K562 (cell line): ENCODE data around the gene YTHDC2.

ENCODE experiments used
- CEBPG ChIP-seq, 3 experiments: fragments of 200-800 bp in 1 of 3; sonication (Bioruptor generic) in 1 of 3; sonication (generic) in 1 of 3; formaldehyde crosslinking in 1 of 3; IDR thresholded peaks in 2 of 3; conservative IDR thresholded peaks in 1 of 3; 2 replicates each; pipeline versions ENCODE4 v1.6.1 to v1.8.0; 2016 to 2022; ENCODE audit warnings: missing compliant biosample characterization in 2 of 3, missing genetic modification characterization in 2 of 3, mild to moderate bottlenecking in 1 of 3, missing genetic modification reagents in 1 of 3
- GABPA ChIP-seq: fragments of 200-800 bp; sonication (Bioruptor generic); conservative IDR thresholded peaks from 2 replicates; pipeline ENCODE4 v1.6.1; 2016; ENCODE audit warnings: low read depth, missing genetic modification characterization, missing compliant biosample characterization
- GABPB1 ChIP-seq: sonication (generic); formaldehyde crosslinking; IDR thresholded peaks from 2 replicates; pipeline ENCODE4 v1.8.0; 2022; ENCODE audit warnings: mild to moderate bottlenecking, missing genetic modification reagents
- GATA2 ChIP-seq: sonication (generic); formaldehyde crosslinking; IDR thresholded peaks from 2 replicates; pipeline ENCODE4 v1.4.0; 2020; ENCODE audit warnings: mild to moderate bottlenecking, missing genetic modification reagents
- PML ChIP-seq: IDR thresholded peaks from 2 replicates; pipeline ENCODE4 v1.6.1; 2012; ENCODE audit warnings: low read length, inconsistent platforms
- RCOR1 ChIP-seq, 2 experiments: IDR thresholded peaks; 2 replicates each; pipeline ENCODE4 v1.6.1; 2012; ENCODE audit warnings: low read depth in 2 of 2, low read length in 2 of 2, borderline replicate concordance in 1 of 2, improper control_type of control experiment in 1 of 2
- RFX5 ChIP-seq: IDR thresholded peaks from 2 replicates; pipeline ENCODE4 v1.6.1; 2011; ENCODE audit warnings: low read depth, mild to moderate bottlenecking, improper control_type of control experiment, low read length
- ZNF217 ChIP-seq: sonication (generic); formaldehyde crosslinking; IDR thresholded peaks from 2 replicates; pipeline ENCODE4 v1.8.0; 2022; ENCODE audit warnings: mild to moderate bottlenecking, missing genetic modification reagents
- TF ChIP-seq, protein P1 (sequence below): sonication (generic); formaldehyde crosslinking; IDR thresholded peaks from 2 replicates; pipeline ENCODE4 v1.8.1; 2023; ENCODE audit warnings: mild to moderate bottlenecking, missing genetic modification reagents, moderate library complexity
- TF ChIP-seq, protein P2 (sequence below): fragments of 450-650 bp; formaldehyde crosslinking; conservative IDR thresholded peaks from 2 replicates; pipeline ENCODE4 v1.4.0; 2022; ENCODE audit warnings: mild to moderate bottlenecking, missing genetic modification characterization

DNA sequence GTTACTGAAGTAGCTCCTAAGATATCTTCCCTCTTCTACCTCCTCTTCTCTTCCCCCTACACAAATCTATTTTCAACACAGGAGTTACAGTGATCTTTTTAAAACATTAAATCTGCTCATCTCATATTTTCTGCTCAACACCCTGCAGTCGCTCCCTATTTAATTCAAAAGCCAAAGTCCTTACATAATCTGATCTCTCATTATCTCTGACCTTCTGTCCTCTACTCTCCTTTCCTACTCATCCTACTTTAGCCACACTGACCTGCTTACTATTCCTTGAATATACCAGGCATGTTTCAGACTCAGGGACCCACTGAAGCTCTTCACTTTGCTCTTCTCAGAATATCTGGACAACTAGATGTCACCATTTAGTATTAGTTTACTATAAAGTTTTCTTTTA is 87.9 kb downstream of the YTHDC2 start:
- TF ChIP-seq, protein P1, sequence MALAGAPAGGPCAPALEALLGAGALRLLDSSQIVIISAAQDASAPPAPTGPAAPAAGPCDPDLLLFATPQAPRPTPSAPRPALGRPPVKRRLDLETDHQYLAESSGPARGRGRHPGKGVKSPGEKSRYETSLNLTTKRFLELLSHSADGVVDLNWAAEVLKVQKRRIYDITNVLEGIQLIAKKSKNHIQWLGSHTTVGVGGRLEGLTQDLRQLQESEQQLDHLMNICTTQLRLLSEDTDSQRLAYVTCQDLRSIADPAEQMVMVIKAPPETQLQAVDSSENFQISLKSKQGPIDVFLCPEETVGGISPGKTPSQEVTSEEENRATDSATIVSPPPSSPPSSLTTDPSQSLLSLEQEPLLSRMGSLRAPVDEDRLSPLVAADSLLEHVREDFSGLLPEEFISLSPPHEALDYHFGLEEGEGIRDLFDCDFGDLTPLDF (CRISPR knock-in tag), result no peak
- TF ChIP-seq, protein P2, sequence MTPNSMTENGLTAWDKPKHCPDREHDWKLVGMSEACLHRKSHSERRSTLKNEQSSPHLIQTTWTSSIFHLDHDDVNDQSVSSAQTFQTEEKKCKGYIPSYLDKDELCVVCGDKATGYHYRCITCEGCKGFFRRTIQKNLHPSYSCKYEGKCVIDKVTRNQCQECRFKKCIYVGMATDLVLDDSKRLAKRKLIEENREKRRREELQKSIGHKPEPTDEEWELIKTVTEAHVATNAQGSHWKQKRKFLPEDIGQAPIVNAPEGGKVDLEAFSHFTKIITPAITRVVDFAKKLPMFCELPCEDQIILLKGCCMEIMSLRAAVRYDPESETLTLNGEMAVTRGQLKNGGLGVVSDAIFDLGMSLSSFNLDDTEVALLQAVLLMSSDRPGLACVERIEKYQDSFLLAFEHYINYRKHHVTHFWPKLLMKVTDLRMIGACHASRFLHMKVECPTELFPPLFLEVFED (CRISPR knock-in tag), result no peak
- TF ChIP-seq GATA2 (CRISPR knock-in tag) (no peak), GABPB1 (CRISPR knock-in tag) (no peak), GABPA (tag) (no peak), RCOR1 (IDR thresholded peaks at IDR 0.05; ENCODE audit: borderline replicate concordance in 1 of 2, low read depth in 2 of 2, low read length in 2 of 2) (no peak), RFX5 (no peak), PML (no peak), CEBPG (CRISPR knock-in tag; IDR thresholded peaks at IDR 0.05) (no peak), CEBPG (tag; conservative IDR thresholded peaks at IDR 0.05 in 1 of 2, IDR thresholded peaks at IDR 0.05 in 1 of 2) (no peak), ZNF217 (CRISPR knock-in tag) (no peak)
